Fibroblast of lung (primary cell): ENCODE results near the gene ZCRB1.

Experiments
- CTCF ChIP-seq, 2 donors: IDR thresholded peaks in 1 of 2; conservative IDR thresholded peaks in 1 of 2; 1 replicate in 1 of 2; 2 replicates in 1 of 2; pipeline ENCODE4 v1.5.1; 2011 to 2012; ENCODE audit warnings: low read length in 2 of 2, control low read depth in 1 of 2, inconsistent platforms in 1 of 2, low read depth in 1 of 2, mild to moderate bottlenecking in 1 of 2
- EZH2 ChIP-seq: IDR thresholded peaks from 2 replicates; pipeline ENCODE4 v1.5.1; 2012; ENCODE audit warnings: low read length, control low read depth, mild to moderate bottlenecking; ENCODE audit errors: missing control alignments

- TF ChIP-seq EZH2 (no peak), CTCF (conservative IDR thresholded peaks at IDR 0.05 in 1 of 2, IDR thresholded peaks at IDR 0.05 in 1 of 2; ENCODE audit: low read depth in 1 of 2, low read length in 2 of 2) (no peak)
Measured at GRCh38 chr12:42325326-42325652, 605 bp downstream of the ZCRB1 start.
